Stimulated activated CD8-positive, alpha-beta memory T cell treated with anti-CD3 and anti-CD28 coated beads, Interleukin-4, amount 100 ng/mL, for 4 hours (primary cell): ENCODE data around the gene POMT2.
"Not testable (repeated sequence)": the region's sequence is repeated elsewhere in the genome, so short reads cannot be mapped to it uniquely, and the experiment has no call there.

Source experiments
- DNase-seq, 2 donors: peaks; one replicate each; pipeline ENCODE4 v3.0.0-alpha.2; 2020; ENCODE audit warnings: low read depth in 2 of 2, low spot score in 1 of 2

POMT2 gene

GRCh38 chr14:77324816-77325745 is 4.4 kb upstream of the POMT2 start:
- DNase-seq, result no peak

- DNase-seq, result no peak
Measured at GRCh38 chr14:77324289-77324688, 3.6 kb upstream of the POMT2 start.

DNA sequence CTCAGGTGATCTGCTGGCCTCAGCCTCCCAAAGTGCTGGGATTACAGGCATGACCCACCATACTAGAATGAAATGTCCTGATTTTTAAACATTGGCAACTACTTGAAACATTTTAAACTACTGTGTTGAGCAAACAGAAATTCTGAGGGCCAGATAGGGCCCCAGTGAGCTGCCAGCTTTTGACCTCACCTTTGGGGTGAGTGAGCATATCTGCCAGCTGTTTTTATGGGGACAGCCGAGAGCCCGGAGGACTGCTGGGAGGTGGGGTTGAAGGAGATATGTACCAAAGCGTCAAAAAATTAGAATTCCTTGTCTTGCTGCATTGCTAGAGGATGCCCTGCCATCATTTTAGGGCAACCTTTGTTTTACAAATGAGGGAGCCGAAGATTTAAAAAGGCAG is 2.9 kb upstream of the POMT2 start:
- no peak for DNase-seq

- no peak for DNase-seq
Measured at GRCh38 chr14:77322951-77323350, 2.3 kb upstream of the POMT2 start.

DNA sequence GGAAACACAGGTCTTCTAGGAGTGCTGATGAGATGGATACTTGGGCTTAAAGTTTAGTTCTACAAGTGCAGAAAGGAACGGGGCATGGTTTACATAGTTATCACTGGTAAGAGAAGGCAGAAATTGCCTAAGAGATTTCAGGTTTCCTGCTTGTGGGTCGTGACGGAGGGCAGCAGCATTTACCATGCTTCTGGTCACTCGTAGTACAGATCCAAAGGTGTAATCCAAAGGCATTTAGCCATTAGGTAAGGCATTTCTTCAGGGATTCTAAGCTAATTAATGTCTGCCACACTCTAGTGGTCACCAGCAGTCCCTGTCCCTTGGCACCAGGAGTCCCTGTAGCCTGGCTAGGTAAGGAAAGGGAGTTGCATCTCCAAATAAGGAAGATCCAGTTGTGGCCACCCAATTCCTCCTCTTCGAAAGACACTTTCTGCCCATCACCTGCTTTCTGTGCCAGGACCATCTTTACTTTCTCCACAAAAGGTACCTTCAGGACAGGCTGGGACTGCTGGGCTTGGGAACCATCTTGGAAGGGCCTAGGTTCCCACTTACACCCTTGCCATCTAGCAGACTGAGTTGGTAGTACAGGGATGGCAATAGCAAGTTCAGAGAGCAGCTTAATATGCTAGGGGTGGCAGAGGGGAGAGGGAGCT is 1.7 kb upstream of the POMT2 start:
- DNase-seq, result no peak

DNA sequence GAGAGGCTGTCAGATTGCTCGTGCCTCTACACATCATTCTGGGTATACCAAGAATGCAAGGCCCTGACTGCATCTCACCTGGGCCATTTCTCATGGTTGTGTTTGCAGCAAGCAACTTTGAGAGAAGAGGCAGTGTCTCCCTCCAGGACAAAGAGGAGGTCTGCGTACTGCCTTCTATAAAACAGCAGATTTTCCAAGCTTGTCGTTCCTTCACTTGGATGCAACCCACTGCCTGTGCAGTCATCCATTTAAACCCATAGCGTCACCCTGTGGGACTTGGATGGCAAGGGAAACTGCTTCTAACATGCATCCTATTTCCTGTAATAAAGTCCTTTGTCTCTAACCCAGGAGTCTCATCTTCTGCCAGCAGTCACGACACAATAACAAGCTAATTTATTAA is 1.3 kb downstream of the POMT2 start:
- no peak for DNase-seq

DNA sequence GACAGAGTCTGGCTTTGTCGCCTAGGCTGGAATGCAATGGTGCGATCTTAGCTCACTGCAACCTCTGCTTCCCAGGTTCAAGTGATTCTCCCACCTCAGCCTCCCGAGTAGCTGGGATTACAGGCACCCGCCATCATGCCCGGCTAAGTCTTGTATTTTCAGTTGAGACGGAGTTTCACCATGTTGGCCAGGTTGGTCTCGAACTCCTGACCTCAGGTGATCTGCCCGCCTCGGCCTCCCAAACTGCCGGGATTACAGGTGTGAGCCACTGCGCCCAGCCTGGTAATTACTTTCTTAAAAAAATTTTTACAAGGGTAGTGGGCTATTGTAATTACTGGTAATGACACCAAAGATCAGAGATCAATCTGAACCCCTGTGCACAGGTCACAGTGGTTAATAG is 1.9 kb downstream of the POMT2 start:
- DNase-seq, result not testable (repeated sequence)

- no peak for DNase-seq
Measured at GRCh38 chr14:77318006-77318553, 2.6 kb downstream of the POMT2 start.

GRCh38 chr14:77316872-77317301 is 3.8 kb downstream of the POMT2 start:
- DNase-seq, result no peak

DNA sequence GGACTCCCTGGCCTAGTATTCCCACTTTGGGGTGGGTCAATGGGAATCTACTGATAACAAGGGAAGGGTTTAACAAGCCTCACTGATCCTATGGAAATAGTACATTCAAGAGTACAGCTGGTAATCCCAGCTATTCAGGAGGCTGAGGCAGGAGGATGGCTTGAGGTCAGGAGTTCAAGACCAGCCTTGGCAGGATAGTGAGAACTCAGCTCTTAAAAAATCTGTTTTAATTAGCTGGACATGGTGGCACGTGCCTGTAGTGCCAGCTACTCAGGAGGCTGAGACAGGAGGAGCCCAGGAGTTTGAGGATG is 4.5 kb downstream of the POMT2 start:
- DNase-seq, result no peak

- no peak for DNase-seq
Measured at GRCh38 chr14:77314539-77315457, 5.9 kb downstream of the POMT2 start.

GRCh38 chr14:77314043-77314442 is 6.6 kb downstream of the POMT2 start:
- DNase-seq, result no peak

DNA sequence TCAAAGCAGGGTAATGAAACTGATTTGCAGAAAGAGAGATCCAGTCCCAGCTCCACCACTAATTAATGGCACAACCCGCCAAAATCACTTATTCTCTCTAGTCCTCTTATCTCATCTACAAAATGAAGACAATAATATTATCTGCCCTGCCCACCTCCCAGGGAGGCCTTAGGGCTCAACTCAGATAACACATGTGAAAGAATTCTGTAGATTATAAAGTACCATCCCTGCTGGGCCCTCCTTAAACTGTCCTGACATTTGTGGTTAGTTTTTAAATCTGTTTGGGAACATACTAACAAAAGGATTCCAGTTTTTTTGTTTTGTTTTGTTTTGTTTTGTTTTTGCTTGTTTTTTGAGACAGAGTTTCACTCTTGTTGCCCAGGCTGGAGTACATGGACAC is 7.3 kb downstream of the POMT2 start:
- DNase-seq, result no peak

- no peak for DNase-seq
Measured at GRCh38 chr14:77311217-77311616, 9.5 kb downstream of the POMT2 start.

DNA sequence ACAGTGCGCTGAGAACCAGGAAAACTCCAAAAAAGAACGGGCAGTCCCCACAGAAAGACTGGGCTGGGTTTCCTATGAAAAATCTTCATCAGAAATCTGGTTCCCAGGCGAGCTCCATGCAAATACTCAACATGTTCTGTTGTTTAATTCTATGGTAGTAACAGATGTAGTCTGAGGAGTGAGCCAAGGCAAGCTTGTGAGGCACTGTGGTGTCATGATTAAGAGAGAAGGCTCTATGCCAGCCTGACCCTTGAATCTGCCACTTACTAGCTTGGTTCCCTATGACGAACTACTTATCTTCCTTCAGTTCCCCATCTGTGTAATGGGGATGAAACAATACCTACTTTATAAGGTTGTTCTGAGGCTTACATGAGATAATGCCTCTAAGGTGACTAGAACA is 10.7 kb downstream of the POMT2 start:
- DNase-seq, result no peak

DNA sequence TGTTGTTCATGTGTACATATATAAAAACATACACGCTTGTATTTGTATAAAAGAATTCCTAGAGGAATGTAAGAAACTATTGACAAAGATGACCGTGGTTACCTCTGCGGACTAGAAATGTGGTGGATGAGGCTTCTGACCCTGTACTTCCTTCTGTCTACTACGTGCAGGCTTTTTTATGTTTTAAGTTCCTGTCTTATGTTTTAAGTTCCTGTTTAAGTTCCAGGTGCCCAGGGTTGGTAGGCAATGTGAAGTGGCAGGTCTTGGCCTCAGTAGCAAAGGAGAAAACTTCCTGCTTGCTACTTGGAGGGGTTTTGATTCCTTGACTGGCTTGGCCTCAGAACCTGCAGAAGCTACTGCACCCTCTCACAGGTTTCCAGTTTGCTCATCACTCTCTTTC is 11.6 kb downstream of the POMT2 start:
- no peak for DNase-seq

DNA sequence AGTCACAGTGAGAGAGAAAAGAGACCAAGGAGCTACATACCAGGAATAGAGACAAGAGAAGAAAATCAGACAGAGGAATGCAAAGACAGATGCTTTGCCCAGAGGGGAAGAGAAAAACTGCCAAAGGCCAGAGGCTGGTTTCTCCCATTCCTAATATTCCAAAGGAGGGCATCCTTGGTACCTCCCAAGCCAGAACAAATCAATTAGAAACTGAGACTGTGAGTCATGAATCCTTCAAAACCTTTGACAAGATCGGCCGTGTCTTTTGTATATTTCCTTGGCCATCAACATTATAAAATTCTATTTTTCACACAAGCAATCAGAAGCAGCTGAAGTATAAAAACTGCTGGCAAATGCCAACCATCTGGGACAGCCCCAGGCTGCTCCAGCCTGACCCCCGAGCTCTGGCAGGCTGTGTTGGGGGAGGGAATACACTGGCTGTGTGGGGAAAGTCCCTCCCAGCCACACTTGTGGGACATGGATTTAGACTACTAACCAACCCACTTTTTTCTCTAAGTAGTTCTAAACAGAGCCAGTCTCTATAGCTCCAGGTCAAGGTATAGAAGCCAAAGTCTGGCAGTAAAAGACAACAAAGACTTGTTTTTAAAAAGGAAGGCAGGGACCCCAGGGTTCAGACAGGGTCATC is 13.7 kb downstream of the POMT2 start:
- DNase-seq, result no peak

DNA sequence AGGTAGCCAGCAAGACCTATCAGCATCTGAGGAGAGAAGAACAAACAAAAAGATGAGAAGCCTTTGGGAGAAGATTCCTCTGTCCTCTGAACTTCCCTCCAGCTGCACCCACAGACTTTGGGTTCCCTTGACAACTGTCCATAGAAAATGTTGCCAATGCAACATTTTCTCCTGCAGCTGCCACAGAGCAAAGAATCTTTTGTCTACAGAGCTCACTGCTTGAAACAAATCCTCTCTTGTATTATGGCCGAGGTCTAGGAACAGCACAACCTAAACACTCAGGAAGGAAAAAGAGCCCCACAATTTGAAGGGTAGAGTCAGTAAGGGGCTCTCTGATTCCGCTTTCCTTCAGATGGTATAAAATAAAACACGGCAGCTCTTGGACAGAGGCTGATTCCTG is 14.3 kb downstream of the POMT2 start:
- DNase-seq, result no peak

DNA sequence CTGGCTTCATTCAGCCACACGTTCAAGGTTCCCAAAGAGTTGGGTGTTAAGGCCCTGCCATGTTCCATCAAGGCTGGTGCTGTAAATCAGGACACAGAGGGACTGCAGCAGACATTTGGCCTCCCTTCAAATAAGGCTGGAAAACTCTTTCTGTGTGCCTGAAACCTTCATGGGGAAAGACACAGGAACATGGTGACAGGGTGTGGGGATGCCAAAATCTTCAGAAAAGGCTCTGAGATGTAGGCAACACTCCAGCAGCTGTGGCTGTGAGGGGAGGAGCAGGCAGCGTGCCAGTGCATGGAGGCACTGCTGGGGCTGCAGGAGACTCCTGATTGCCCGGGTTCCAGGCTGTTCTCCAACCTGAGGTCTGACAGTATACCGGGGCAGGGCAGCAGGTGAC is 15.0 kb downstream of the POMT2 start:
- no peak for DNase-seq

DNA sequence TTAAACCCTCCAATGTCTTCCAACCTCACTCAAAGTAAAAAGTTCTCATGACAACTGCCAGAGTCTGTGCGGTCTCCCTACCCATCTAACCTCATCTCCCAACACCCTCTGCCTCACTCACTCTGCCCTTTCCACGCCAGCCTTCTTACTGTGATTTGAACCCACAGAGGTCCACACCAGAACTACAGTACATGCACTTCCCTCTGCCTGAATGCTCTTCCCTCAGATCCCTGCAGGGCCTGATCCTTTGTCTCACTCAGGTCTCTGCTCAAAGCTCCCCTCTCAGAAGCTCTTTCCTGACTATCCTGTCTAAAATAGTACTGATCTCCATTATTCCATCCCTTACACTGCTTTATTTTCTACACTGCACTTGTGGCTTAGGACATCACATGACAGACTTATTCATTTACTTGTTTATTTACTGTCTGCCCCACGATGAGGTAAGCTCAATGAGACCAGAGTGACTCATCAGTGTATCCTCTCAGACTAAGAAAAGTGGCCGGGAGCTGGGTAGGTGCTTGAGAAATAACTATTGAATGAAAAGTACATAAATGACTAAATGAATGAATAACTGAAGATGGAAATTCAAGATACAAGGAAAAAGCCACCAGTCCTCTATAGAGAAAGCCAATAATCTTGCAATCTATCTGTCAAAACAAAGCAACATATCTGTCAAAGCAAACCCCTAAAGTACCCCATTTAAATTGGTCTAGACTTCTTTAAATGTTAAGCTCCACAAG is 17.1 kb downstream of the POMT2 start:
- DNase-seq, result no peak
